K562 (cell line): ENCODE data around the gene GRIK3. TPM values are rescaled to one million over a fixed set of nuclear protein-coding genes. Genes with fewer than 3 reads are reported as not detected.

Experiments
- ATAC-seq: fragments of 200-7000 bp; cut with Tn5 transposase; 3 replicates; pipeline ENCODE4 v1.9.1; 2020; ENCODE audit warnings: moderate library complexity
- BruUV-seq: library from RNA; stranded (reverse); fragments of 400-500 nt; replicated peaks from 2 replicates; lab custom pipeline; 2021; lab: Mats Ljungman, UMichigan
- CTCF ChIA-PET: fragments of 300-600 bp; formaldehyde crosslinking; extraction: SDS; loops from one replicate; lab custom pipeline; 2021; ENCODE audit warnings: low intra/inter-chr PET ratio; lab: Yijun Ruan, JAX
- POLR2A ChIA-PET: fragments of 300-600, 350-650 bp; sonication (Branson Sonifier 250); formaldehyde crosslinking; extraction: SDS; loops from one replicate; lab custom pipeline; 2021; ENCODE audit warnings: antibody characterized with exemption, inconsistent platforms; lab: Yijun Ruan, JAX
- DNase-seq, 4 experiments: peaks; one replicate each; pipeline versions ENCODE4 v3.0.0 to v3.0.0-alpha.2; 2011 to 2018; ENCODE audit warnings: low spot score in 3 of 4, mixed read lengths in 3 of 4; ENCODE audit errors: extremely low read depth in 1 of 4
- FAIRE-seq: peaks from 2 replicates; lab custom pipeline; 2011; peaks lifted over from hg19 to GRCh38; lab: Jason Lieb, UNC
- H2AFZ ChIP-seq: 2 replicates; pipeline ENCODE4 v1.6.0; 2011; ENCODE audit warnings: low read depth, low read length, control low read depth, inconsistent platforms
- H3K27ac ChIP-seq: fragments of 200-600 bp; 3 replicates; pipeline ENCODE4 v1.8.0; 2011; ENCODE audit warnings: low read depth, mild to moderate bottlenecking, control low read depth, inconsistent platforms, low read length, moderate library complexity, mixed read lengths; ENCODE audit errors: extremely low read depth
- H3K27me3 ChIP-seq, 2 experiments: fragments of 300-600 bp in 1 of 2; 2 replicates in 1 of 2; 3 replicates in 1 of 2; pipeline versions ENCODE4 v1.6.0 to v1.8.0; 2011; ENCODE audit warnings: inconsistent platforms in 2 of 2, low read length in 2 of 2, mild to moderate bottlenecking in 1 of 2, mixed read lengths in 1 of 2, moderate library complexity in 1 of 2; ENCODE audit not compliant: control insufficient read depth in 2 of 2, insufficient read depth in 2 of 2
- H3K36me3 ChIP-seq: fragments of 300-600 bp; 3 replicates; pipeline ENCODE4 v1.8.0; 2011; ENCODE audit warnings: mild to moderate bottlenecking, low read length, inconsistent platforms; ENCODE audit not compliant: control insufficient read depth, insufficient read depth
- H3K4me1 ChIP-seq, 2 experiments: fragments of 200-600 bp in 1 of 2; replicated peaks in 1 of 2; 2 replicates in 1 of 2; 3 replicates in 1 of 2; pipeline versions ENCODE4 v1.5.1 to v1.8.0; 2011; ENCODE audit warnings: inconsistent platforms in 2 of 2, low read length in 2 of 2, mild to moderate bottlenecking in 1 of 2, mixed read lengths in 1 of 2, moderate library complexity in 1 of 2; ENCODE audit not compliant: control insufficient read depth in 2 of 2, insufficient read depth in 2 of 2
- H3K4me2 ChIP-seq: 2 replicates; pipeline ENCODE4 v1.6.1; 2011; ENCODE audit warnings: low read length, control low read depth, inconsistent platforms, mixed read lengths; ENCODE audit not compliant: insufficient read depth
- H3K4me3 ChIP-seq: fragments of 200-600 bp; sonication (generic), shearing (Covaris generic); 2 replicates; pipeline ENCODE4 v1.5.1; 2016; ENCODE audit warnings: control low read depth, inconsistent platforms
- H3K79me2 ChIP-seq: fragments of 200-600 bp; 3 replicates; pipeline ENCODE4 v1.8.0; 2011; ENCODE audit warnings: low read length, inconsistent platforms; ENCODE audit not compliant: control insufficient read depth, insufficient read depth
- H3K9ac ChIP-seq, 2 experiments: 2 replicates each; pipeline versions ENCODE4 v1.6.0 to v1.6.1; 2011; ENCODE audit warnings: low read depth in 2 of 2, low read length in 2 of 2, control low read depth in 1 of 2, inconsistent platforms in 1 of 2, mild to moderate bottlenecking in 1 of 2, mixed read lengths in 1 of 2; ENCODE audit not compliant: insufficient read depth in 1 of 2
- H3K9me1 ChIP-seq: one replicate; pipeline ENCODE4 v1.6.0; 2011; ENCODE audit warnings: inconsistent platforms, mild to moderate bottlenecking, low read length, moderate library complexity; ENCODE audit not compliant: control insufficient read depth, insufficient read depth
- H3K9me3 ChIP-seq: replicated peaks from 2 replicates; pipeline ENCODE4 v1.5.1; 2011; ENCODE audit warnings: low read depth, low read length, inconsistent platforms; ENCODE audit not compliant: control insufficient read depth, insufficient read depth
- H4K20me1 ChIP-seq: replicated peaks from 2 replicates; pipeline ENCODE4 v1.6.1; 2011; ENCODE audit warnings: low read length, inconsistent platforms, mixed read lengths; ENCODE audit not compliant: control insufficient read depth, insufficient read depth
- GTF2A2 ChIP-seq: IDR thresholded peaks from 2 replicates; pipeline ENCODE4 v1.6.1; 2016; ENCODE audit warnings: mild to moderate bottlenecking, missing genetic modification characterization, missing compliant biosample characterization
- NFYB ChIP-seq: IDR thresholded peaks from 2 replicates; pipeline ENCODE4 v1.6.1; 2011; ENCODE audit warnings: mild to moderate bottlenecking, moderate library complexity; ENCODE audit not compliant: insufficient read length; ENCODE audit errors: extremely low read depth
- PTBP1 ChIP-seq: fragments of 200-400 bp; formaldehyde crosslinking; IDR thresholded peaks from 2 replicates; pipeline ENCODE4 v1.6.1; 2017; ENCODE audit warnings: low read depth, low read length
- RNF2 ChIP-seq: sonication (generic); IDR thresholded peaks from 2 replicates; pipeline ENCODE4 v1.6.1; 2016
- SNRNP70 ChIP-seq: fragments of 200-400 bp; formaldehyde crosslinking; optimal IDR thresholded peaks from 2 replicates; pipeline ENCODE3; 2017; ENCODE audit warnings: low read depth, low read length
- TAL1 ChIP-seq: fragments of 450-650 bp; IDR thresholded peaks from 2 replicates; pipeline ENCODE4 v1.6.1; 2016; ENCODE audit warnings: mild to moderate bottlenecking
- WGBS: fragments of 100-300 bp; shearing (Covaris generic); methylation state at CpG from one replicate; pipeline ENCODE4 v1.1.6; 2016; ENCODE audit warnings: low coverage, mixed read lengths; ENCODE audit not compliant: insufficient coverage; ENCODE audit errors: missing lambda C conversion rate; 5-methylcytosine and 5-hydroxymethylcytosine counted together
- in situ Hi-C: fragments of 300-500 bp; cut with MboI; formaldehyde crosslinking; loops from 4 replicates; pipeline ENCODE4 v1.15.0; 2018; ENCODE audit warnings: inconsistent platforms, mixed read lengths
- intact Hi-C: fragments of 100-400 bp; cut with micrococcal nuclease; formaldehyde crosslinking; loops from 2 replicates; pipeline ENCODE4 v1.14.2; 2022
- polyA plus RNA-seq, 8 experiments: library from polyadenylated mRNA; depleted of rRNA in 4 of 8; stranded (reverse) in 5 of 8; unstranded in 3 of 8; fragments of >200 nt; fragmentation: Nextera tagmentation in 2 of 8; fragmentation: Illumina TruSeq in 1 of 8; extraction: Ambion mirVana in 2 of 8; extraction: Trizol in 1 of 8; gene quantifications; 2 replicates each; pipeline versions ENCODE4 v1.2.1 to v1.2.3, GENCODE V29; 2011 to 2014; ENCODE audit warnings: inconsistent platforms in 1 of 8, missing spikeins in 1 of 8
- total RNA-seq, 7 experiments: library from RNA; depleted of rRNA in 6 of 7; stranded (reverse); fragments of >200 nt in 6 of 7; fragmentation: Illumina TruSeq in 2 of 7; extraction: Trizol in 2 of 7; gene quantifications; 2 replicates each; pipeline versions ENCODE4 v1.2.1 to v1.2.3, GENCODE V29; 2011 to 2021; ENCODE audit warnings: low replicate concordance in 1 of 7
- TF ChIP-seq, protein P1 (sequence below): fragments of 450-650 bp; IDR thresholded peaks from 2 replicates; pipeline ENCODE4 v1.6.1; 2016

The GRIK3 gene
- total and polyA plus RNA-seq, 9 of the 15 experiments (the other 6 are each of a cell fraction or from before 2014, with no cell fraction given): not detected

DNA sequence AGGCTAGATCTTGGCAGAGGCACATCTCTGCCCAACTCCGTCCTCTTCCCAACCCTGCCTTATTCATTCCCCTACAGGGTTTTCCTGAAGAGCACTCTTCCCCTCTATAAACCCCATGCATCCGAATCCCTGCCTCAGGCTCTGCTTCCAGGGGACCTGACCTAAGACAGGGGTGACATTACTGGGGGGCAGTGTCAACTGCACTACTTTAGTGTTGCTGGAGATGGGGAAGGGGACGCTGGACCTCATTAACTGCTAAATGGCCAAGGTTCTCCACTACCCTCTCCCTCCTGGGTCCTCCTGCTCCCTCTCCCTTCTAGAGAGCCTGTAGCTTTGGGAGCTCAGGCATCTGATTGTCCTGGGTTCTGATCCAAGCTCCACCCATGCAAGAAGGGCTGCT lies 126.2 kb downstream of the GRIK3 start:
- TF ChIP-seq NFYB: no peak
- TF ChIP-seq GTF2A2 (tag): no peak
- TF ChIP-seq SNRNP70: no peak
- TF ChIP-seq PTBP1: no peak
- no peak for TF ChIP-seq RNF2
- TF ChIP-seq, protein P1, sequence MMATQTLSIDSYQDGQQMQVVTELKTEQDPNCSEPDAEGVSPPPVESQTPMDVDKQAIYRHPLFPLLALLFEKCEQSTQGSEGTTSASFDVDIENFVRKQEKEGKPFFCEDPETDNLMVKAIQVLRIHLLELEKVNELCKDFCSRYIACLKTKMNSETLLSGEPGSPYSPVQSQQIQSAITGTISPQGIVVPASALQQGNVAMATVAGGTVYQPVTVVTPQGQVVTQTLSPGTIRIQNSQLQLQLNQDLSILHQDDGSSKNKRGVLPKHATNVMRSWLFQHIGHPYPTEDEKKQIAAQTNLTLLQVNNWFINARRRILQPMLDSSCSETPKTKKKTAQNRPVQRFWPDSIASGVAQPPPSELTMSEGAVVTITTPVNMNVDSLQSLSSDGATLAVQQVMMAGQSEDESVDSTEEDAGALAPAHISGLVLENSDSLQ: no peak
- no peak for TF ChIP-seq TAL1
- Histone ChIP-seq H3K79me2 (no peaks in the 10 kb centered on the region), H3K4me3 (no peak overlapping the region), H4K20me1 (peaks cover 4% of the 10 kb centered on the region), H2AFZ (no peak overlapping the region), H3K36me3 (no peaks in the 10 kb centered on the region), H3K9me1 (no peaks in the 10 kb centered on the region), H3K9ac (no peak overlapping the region), H3K9me3 (no peaks in the 10 kb centered on the region), H3K27ac (no peak overlapping the region), H3K4me1 (no peaks in the 10 kb centered on the region), H3K4me2 (no peak overlapping the region), H3K27me3 (peaks cover 0 to 13% of the 10 kb centered on the region in 2 experiments; a peak in 2 of 5 replicates)
- POLR2A ChIA-PET: no interaction called here
- no peak for DNase-seq
- WGBS: 0% methylated on average over 3 of the region's 3 CpGs
- no peak for ATAC-seq
- no peak for FAIRE-seq
- intact Hi-C loops: no loop called here
- no TSS peak for BruUV-seq
- in situ Hi-C loops: no loop called here
- CTCF ChIA-PET: no interaction called here

DNA sequence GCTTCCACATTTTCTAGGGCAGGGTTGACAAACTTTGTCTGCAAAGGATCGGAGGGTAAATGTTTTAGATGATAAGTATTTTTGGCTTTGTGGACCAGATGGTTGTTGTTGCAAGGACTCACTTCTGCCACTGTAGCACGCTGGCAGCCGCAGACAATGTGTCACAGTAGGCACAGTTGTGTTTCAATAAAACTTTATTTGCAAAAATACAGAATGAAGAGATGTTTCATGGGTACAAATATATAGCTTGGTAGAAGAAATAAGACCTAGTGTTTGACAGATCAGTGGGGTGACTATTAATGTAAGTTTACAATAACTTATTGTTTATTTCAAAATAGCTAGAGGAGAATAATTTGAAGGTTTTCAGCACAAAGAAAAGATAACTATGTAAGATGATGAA lies 127.8 kb downstream of the GRIK3 start:
- WGBS: 0% methylated on average over 3 of the region's 3 CpGs
- H3K9ac ChIP-seq: no peak overlapping the region
- H3K27me3 ChIP-seq: peaks cover 0 to 7% of the 10 kb centered on the region in 2 experiments; a peak in 1 of 5 replicates
- no peaks in the 10 kb centered on the region for H3K9me3 ChIP-seq
- ChIA-PET CTCF (interaction anchor here (0.6 kb wide), 1 partner anchor 153 kb away, joined by 3 read pairs; no protein-coding TSS in a partner anchor), POLR2A (no interaction called here)
- FAIRE-seq (no peak), DNase-seq (no peak), ATAC-seq (no peak)
- BruUV-seq: no TSS peak
- no peak overlapping the region for H3K4me2 ChIP-seq
- peaks cover 4% of the 10 kb centered on the region for H4K20me1 ChIP-seq
- no peaks in the 10 kb centered on the region for H3K9me1 ChIP-seq
- H3K79me2 ChIP-seq: no peaks in the 10 kb centered on the region
- in situ Hi-C loops (no loop called here), intact Hi-C loops (no loop called here)
- no peaks in the 10 kb centered on the region for H3K4me1 ChIP-seq
- H3K4me3 ChIP-seq: no peak overlapping the region
- H2AFZ ChIP-seq: no peak overlapping the region
- H3K36me3 ChIP-seq: no peaks in the 10 kb centered on the region
- no peak overlapping the region for H3K27ac ChIP-seq
